ENCODE data around the gene SRP68.
A peak's percentile ranks its signal among the peaks of the same experiment; 100 is the strongest.
"Not testable (repeated sequence)": the region's sequence is repeated elsewhere in the genome, so short reads cannot be mapped to it uniquely, and the experiment has no call there.

Gene SRP68

DNA sequence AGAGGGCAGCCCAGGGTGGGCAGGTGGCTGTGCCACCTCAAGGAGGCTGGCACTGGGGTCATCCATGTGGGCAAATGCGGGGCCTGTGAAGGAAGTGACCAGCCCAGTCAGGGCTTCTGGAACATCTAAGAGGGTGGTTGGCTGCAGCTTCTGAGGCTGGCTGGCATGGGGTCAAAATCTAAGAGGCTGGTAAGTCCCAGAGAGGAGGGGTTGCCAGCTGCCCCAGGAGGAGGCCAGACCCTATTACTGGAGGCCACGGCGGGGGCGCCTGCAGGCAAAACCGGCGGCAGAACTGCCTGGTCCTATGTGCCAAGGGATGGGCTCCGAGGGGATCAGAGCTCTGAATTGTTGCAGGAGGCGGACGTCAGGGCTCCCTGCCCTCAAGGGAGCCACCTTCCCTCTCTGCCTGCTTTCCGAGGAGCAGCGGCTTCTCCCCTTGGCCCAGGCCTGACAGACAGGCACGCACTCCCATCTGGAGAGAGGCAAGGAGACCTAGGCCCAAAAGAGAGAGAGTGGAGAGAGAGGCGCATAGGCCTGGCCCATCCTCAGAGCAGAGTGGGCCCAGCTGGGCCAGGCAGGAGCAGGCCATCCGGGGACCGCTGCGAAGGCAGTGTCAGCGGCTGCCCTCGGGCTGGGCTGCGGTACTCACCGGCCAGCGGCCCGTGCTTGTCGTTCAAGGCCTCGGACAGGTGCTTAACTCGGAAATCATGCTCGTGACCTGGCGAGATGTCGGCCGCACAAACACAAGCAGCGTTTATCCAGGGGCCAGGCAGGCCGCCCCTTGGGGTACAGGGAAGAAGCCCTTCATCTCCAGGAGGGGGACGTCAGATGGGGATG lies 17.6 kb upstream of the SRP68 start:
- no peak for DNase-seq

DNA sequence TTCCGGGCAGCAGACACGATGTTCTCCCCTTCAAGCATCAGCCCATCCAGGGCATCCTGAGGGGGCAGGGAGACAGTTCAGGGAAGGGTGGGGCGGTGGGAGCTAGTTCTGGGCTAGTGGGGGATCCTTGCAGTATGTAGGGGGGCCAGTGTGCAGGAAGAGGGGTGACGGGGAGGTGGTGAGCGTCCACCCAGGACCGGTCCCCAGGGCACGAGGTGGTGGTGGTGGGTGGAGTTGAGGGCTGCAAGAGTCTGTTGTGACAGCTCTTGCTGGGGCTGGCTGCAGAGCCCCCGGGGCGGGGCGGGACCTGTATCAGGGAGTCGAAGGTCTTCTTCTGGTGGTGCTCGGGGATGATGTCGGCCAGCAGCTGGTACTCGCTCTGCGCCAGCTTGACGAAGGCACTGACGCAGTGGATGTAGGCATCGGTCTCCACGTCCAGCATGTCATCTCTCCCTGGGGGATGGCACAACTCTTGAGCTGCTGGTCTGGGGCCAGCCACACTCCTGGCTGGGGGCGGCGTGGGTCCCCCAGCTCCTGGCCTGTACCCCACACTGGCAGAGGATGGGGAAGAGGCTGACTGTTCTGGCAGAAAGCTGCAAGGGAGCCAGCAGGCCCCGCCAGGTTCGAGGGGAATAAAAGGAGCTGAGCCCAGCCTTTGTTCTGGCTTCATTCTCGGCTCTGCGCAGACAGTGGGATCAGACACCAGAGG lies 16.7 kb upstream of the SRP68 start:
- DNase-seq: no peak

DNA sequence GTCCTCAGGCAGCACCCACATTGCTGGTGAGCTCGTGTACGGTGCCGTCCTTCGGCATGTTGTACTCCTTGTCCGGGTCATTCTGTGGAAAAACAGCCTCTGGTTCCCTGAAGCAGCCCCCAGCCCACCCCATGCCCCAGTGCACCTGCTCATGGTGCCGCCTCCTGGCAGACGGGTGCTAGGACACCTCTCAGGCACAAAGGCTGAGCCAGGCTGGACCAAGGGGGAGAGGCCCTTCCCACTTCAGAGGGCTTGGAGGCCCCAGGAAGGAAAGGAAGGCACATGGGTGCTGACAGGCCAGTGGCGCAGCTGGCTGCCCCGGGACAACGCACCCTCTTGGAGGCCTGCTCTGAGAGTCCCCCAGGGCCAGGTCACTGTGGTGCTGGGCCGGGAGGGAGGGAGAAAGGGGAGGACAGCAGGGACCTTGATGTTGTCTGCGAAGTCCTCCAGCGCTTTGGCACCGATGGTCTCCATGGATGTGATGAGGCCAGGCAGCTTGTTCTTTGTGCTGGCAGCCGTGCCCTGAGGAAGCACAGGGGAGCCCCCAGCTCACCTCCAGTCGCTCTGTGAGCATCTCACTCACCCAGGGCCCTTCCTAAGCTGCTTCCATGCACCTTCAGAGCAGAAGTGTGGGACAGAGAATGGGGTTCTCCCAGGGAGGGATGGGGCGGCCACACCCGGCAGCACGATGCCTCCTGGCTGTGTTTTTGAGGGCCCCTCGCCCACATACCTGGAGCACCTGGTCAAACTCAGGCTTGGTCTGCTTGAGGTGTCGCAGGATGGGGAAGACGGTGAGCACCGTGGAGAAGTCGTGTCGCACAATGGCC lies 15.9 kb upstream of the SRP68 start:
- no peak for DNase-seq

DNA sequence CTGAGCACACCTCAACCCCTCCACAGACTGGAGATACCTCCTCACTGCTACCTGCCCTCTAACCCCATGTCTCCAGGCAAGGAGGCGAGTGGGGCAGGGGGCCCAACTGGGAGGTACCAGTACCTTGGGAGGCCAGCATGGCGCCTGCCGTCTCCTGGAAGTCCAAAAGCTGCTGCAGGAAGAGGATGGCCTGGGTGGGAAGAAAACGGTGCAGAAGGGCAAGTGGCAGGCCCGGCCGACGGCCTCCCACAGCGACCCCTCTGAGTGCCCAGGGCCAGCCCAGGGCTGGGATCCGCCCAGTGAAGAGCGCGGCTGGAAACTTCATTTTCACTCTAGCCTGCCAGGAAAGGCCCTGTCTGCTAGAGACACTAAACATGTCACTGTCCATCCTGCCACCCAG lies 15.2 kb upstream of the SRP68 start:
- DNase-seq: no peak

DNA sequence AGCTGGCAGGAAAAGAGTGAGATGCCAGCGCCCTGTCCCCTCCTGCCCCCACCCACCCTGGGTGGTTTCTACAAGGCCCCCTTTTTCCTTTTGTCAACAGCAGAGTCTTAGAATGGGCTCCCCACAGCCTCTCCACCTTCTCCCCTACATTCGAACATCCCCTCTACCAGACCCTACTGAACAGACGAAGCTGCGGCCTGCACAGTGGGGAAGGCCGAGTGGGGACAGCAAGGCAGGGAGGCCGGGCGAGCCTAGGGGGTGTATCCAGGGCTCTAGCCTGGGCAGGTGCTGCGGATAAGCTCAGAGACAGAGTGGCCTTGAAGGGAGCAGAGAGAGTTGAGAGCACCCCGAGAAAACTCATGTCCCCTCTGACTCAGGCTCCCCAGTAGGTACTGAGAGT lies 14.1 kb upstream of the SRP68 start:
- no peak for DNase-seq

DNA sequence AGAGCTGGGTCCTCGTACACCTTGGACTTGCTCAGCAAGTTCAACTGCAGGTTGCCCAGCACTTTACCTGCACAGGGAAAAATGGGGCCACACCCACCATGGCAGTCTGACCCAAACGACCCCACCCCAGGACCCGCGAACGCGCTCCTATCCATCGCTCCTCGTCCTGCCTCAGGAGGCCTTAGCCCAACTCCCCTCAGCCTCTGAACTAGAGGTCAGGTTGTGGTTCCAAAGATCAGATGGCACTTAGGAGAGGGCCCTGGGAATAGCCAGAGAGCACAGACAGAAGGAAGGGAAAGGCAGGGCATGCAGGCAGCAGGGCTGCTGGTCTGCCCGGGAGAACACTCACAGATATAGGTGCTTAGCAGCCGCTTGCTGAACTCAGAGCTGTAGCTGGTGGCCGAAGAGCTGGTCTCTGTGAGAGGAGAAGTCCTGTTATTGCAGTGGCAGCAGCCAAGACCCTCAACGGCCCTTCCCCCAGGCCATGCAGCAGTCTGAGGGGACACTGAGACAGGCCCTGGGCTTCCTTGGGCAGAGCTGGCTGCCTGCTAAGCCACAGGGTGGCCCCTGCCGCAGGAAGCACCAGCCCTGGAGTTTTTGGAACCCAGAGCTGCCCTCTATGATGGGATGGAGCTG lies 13.5 kb upstream of the SRP68 start:
- DNase-seq: no peak

DNA sequence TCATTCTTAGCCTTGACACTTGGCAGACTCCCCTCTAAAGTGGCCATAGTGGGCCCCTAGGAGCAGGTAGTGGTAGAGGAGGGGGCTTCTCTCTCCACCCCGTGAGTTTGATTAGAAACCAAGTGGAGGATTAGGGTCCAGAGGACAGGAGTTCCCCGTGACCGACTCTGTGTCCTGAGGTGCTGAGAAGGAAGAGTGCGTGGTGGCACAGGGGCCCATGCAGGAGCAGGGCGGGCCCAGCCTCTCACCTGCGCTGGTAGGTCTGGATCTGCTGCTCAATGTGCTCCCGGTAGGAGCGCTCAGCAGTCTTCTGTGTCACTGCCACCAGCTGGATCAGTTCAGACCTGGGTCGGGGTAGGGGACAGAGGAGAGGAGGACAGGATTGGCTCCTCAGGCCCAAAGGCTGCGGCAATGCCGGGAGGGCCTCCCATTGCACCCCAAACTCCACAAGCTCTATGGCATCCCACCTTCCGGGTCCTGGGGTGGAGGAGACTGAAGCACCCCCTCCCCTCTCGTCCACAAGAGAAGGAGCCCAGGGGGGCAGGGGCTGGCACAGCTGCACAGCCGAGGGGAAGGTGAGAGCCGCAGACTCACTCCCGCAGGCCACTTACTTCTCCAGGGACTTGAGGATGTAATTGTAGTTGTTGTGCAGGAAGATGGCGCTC lies 12.9 kb upstream of the SRP68 start:
- DNase-seq: no peak

DNA sequence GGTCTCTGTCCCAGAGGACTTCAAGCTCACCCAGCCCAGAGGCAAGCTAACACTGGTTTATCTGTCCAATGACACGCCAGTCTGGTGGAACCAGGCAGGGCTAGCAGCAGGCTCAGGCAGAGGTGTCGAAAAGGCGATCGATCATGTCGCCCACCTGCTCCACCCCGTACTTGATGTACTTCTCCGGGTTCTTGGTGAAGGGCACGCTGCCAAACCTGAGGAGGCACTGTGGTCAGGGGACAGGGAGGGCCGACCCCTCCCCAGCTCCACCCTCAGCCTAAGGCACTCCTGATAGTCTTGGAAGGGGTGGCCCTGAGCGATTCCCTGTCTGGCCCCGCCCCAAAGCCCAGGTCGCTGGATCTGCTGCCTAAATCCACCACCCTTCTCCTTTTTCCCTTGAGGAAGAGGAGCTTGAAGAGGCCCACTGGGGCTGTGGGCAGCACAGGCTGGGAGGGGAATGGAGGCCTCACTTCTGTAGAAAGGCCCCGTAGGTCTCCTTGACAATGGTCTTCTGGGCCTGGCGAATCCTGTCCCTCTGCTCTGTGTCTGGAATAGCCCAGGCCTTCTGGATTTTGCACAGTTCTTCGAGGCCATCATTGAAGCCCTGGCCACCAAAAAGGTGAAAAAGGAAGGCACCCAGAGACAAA lies 11.3 kb upstream of the SRP68 start:
- no peak for DNase-seq

DNA sequence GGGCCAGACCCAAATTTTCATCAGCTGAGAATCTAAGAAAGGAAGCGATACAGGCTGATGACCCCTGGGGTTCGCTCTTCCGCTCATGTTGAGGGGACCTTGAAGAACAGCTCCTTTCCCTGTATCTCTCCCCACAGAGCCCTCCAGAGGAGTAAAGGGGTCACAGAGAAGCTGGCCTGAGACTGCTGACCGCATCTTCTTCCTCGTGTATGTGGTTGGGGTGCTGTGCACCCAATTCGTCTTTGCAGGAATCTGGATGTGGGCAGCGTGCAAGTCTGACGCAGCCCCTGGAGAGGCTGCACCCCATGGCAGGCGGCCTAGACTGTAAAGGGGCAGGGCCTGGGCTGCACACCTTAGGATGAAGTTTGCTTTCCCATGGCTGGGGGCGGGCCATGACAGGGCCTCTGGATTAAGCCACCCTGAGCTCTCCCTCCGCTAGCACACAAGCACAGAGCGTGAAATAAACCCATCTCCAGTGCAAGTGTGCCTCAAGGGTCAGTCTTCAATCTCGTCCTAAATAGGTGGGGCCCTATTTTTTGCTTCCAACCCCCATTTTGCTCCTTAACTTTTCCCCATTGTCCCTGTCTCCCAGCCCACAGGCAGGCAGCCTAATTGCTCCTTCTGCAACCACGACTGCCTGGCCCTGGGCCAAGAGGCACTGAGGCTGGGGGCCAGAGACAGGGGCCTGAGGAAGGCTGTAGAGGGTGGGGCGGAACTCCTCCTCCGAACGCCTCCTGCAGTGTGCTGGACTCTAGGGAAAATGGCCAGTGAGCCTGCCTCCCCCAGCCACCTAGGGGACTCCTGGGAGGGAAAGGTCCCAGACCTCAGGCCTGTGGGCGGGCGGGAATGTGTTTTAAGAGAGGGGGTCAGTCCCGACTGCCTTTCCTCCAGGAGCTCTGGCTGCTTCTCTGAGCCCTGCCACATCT lies 10.3 kb upstream of the SRP68 start:
- DNase-seq: no peak

DNA sequence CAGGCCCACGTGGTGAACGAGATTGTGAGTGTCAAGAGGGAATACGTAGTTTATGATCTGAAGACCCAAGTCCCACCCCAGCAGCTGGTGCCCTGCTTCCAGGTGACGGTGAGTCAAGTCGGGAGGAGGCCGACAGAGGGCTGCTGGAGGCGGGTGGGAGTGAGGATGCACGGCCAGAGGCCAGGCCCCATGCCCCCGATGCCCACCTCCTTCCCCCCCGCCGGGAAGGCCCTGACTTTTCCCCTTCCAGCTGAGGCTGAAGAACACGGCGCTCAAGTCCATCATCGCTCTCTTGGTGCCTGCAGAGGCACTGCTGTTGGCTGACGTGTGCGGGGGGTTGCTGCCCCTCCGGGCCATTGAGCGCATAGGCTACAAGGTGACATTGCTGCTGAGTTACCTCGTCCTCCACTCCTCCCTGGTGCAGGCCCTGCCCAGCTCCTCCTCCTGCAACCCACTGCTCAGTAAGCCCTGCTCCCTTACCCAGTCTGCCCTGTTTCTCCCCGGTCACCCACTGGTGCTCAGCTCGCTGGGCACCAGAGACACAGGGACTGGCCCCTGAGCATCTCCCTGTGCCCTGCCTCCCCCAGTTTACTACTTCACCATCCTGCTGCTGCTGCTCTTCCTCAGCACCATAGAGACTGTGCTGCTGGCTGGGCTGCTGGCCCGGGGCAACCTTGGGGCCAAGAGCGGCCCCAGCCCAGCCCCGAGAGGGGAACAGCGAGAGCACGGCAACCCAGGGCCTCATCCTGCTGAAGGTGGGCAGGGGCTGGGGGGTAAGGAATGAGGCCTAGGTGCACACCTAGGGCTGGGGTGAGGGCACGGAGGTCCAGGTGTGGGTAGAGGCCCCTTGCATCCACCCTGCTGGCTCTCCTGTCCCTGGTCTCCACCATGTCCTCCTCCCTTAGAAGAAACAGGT lies 9.2 kb upstream of the SRP68 start:
- no peak for DNase-seq

DNA sequence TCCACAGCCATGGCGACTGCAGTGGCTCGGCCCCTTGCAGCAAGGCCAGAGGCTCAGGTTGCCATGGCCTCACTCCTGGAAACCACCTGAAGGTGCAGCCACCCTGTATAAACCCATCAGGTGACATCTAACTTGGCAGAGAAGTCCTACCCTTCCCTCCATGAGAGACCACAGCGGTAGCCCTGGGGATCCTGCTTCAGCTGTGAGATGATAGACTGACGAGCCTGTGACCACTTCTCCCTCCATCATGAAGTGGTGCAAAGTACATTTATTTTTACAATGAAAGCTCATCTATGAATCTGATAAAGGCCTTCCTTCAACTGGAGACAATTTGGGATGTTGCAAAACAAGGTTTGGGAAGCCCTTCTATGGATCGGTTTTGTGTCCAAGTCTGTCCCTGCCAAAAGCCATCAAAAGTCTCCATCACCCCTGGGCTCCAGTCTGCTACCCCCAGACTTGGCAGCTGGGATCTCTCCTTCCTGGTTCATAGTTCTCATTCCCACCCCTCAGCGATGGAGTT lies 8.5 kb upstream of the SRP68 start:
- DNase-seq: no peak

DNA sequence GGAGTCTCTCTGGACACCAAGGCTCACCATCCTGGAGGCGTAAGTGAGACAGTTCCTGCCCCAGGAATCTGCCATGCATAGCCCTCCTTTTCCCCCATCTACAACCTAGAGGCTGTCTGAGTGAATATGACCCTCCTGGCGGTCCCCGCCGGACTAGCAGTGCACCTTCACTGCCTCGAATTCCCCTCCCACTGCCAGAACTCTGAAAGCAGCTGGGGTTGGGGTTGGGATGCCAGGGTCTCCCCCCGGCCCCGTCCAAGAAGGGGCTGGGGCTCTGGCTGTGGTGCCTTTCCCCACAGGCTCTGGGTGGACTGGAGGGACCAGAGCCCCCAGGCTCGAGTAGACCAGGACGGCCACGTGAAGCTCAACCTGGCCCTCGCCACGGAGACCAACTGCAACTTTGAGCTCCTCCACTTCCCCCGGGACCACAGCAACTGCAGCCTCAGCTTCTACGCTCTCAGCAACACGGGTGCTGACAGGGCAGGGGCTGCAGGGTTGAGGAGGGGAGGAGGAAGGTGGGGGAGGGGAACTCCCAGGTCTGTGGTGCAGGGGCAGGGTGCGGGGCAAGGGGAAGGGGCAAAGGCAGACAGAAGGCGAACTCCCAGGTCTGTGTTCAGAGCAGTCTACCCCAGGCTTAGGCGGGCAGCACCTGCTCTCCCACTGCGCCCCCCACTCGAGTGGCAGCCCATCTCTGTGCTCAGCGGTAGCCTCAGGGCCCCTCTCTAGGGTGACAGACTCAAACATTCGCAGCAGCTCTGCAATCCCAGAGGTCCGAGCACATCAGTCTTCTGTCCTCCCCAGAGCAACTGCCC lies 7.8 kb upstream of the SRP68 start:
- DNase-seq: no peak

DNA sequence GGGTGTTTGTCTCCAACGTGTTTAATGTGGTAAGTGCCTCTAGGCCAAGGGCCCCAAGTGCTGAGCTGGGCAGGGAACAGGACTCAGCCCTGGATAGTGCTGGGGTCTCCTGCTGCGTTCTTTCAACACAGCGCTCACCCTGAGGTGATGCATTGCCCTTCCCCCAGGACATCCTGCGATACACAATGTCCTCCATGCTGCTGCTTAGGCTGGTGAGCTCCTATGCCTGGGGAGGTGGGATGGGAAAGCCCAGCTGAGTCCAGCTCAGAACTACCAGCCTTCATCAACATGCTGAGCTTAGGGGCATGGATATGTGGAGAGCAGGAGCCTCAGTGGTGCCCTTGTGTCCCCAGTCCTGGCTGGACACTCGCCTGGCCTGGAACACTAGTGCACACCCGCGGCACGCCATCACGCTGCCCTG lies 7.2 kb upstream of the SRP68 start:
- DNase-seq: no peak

DNA sequence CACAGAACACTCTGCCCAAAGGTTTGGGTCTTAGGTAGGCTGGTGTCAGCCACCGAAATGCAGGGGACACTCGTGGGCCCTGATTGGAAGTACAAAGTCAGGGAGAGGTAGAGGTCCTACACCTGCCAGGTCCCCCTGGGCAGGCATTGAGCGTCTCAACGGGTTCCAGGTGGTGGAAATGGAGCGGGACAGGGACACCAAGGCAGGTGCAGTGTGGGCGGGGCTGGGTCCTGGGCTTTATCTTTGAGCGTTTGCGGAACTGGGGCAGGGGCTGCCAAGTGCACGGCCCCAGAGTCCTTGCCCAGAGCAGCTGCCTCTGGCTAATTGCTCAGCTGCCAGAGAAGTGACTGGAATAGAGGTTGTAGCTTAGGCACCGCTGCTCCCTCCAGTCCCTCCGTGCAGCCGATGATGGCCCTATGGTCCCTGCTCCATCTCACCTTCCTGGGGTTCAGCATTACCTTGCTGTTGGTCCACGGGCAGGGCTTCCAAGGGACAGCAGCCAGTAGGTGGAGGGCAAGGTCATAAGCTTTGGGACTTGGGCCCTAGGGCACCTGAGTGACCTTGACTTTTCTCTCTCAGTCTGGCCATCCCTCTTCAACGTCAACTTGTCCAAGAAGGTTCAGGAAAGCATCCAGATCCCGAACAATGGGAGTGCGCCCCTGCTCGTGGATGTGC lies 6.7 kb upstream of the SRP68 start, which contains the start of gene ZACN:
Gene ZACN (plus strand): TSS at position 323 of the 675 bp plus-strand sequence. CDS start 83 bp downstream, at position 406.
- DNase-seq: peak; percentile 66

GRCh38 chr17:76078370-76078769 lies 6.1 kb upstream of the SRP68 start:
- DNase-seq: not testable (repeated sequence)

DNA sequence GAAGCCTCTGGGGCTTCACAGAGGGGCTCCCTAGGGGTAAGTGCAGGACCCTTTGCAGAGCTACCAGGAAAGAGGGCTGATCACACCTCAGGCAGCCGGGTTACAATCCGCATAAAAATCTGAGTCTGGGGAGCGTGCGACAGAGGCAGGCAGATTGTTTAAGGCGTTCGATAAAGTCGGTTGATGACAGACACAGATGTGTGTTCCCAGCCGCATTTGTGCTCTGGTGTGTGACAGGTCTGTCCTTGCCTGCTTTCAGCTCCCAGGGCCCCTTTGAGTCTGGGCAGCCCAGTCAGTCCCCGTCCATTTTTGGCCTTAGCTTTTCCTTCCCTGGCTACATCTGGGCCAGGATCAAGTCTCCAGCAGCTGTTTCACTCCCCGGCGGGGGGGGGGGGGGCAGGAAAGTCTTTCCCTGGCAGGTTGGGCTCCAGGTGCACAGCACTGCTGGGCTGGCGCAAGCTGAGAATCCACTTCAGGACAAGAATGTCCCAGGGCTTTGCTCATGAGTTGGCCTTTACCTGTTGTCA lies 5.3 kb upstream of the SRP68 start:
- no peak for DNase-seq

GRCh38 chr17:76076765-76077583 lies 4.7 kb upstream of the SRP68 start:
- no peak for DNase-seq

All from NCI-H187 treated with DMSO at 0.1 percent for 48 hours (cell line).